HPDE6-E6E7 (cell line): ENCODE results near the gene LEMD2.

ENCODE experiments used
- DNase-seq: peaks from one replicate; pipeline ENCODE4 v3.0.0; 2011; ENCODE audit warnings: missing footprints; ENCODE audit errors: extremely low spot score

Gene LEMD2

DNA sequence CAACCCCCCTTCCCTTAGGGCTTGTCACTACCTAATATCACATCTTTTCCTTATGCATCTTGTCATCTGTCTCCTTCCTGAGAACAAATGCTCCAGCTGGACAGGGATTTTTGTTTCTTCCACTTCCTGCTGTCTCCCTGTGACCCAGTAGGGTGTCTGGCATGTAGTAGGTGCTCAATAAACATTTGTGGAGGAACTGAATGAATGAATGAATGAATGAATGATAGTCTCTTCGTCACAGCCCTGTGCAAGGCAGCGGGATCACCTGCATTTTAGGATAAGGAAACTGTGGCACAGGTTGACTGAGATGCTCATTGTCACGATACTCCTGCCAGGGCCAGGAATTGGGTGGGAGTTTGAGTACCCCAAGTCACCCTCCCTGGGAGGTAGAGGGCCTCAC is 14.2 kb downstream of the LEMD2 start:
- DNase-seq = no peak

DNA sequence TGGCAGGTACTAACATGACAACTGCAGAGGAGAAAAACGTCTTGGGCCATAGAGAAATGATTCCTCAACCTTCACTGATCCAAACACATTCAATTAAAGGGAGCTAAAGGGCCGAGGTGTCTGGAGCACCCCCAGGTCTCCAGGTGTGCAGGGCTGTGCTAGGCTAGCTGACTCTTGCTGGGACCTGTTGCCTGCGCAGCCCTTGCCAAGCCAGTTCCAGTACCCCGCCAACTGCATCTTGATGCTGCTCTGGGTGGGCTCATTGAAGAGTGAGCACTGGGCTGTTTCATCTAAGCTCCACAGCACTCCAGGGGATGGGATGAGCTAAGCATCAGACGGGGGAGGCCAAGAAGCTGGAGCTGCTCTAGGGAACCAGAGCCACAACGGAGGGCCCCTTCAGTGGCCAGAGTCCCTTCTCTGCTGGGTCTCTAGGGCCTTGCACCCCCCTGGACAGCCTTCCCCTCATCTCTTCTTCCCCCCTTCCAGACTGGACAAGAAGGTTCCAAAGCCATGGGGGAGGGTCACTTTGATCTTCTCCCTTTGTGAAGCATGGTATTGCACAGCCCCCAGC is 15.9 kb downstream of the LEMD2 start:
- DNase-seq = peak; percentile 13

DNA sequence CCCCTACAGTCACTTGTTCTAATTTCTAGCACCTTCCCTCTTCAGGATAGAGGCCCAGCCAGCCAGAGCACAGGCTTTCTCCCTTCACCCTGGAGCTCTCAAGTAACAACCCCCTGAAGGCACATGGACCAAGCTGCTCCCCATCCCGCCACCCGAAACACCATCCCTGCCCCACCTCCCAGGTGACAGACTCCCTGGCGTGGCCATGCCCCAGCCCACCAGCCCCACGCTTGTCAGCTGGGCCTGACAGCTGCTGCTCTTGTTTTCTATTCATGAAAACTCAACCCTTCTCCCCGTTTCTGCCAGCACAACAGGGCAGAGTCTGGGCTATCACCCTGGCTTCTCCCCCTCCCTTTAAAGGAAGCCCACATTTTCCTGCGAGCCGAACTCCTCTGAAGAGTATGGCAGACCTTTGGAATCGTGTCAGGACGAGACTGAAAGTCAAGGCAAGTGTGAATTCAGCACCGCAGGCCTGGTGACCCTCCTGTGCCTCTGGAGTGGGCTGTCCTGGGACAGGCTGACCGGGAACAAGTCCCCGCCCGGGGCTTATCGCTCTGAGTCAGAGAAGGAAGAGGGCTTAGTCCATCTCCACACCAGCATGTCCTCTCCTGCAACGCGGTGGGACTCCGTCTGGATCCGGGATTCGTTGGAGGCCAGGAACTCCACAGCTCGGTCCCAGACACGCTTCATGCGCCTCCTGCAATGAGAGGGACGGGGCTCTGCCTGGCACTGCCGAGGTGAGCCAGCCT is 16.7 kb downstream of the LEMD2 start:
- peak; percentile 37 for DNase-seq

DNA sequence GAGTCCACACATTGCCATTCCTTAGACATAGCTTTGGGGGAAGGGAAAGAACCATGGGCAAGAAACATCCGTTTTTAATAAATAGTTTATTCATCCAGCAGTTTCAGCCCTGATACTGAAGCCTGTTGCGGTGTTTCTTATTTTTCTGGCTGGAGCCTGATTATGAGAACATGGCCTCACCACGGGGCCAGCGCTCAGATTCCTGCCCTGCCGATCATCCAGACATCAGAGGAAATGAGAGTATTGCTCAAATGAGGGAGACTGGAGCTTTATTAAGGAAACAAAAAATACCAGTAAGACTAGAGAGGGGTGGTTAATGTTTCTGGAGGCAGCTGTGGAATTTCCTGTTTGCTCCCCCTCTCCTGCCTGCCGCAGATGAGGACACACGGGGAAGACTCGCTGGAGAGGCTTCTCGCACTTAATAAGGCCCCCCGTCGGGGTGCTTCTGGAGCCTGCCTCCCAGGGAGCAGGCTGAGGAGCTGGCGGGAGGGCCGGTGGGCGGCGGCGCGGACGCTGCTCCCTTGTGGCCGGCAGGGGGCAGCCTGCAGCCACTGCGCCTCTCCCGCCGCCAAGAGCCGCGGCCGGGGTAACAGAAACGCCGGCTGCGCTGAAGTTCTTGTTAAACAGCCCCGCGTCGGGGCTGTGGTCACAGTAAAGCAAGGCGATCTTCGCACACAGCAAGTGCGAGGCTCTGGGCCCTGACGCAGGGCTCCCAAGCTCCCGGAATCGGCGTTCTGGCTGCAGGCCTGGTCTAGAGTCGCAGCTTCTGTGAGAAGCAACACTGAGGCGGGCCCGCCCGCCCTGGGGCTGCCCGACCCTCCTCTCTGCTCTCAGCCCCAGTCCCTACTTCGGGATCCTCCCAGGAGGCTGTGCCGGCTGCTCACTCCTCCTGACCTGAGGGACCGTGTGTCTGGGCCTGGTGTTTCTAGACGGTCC is 17.5 kb downstream of the LEMD2 start:
- DNase-seq = peak; percentile 69

DNA sequence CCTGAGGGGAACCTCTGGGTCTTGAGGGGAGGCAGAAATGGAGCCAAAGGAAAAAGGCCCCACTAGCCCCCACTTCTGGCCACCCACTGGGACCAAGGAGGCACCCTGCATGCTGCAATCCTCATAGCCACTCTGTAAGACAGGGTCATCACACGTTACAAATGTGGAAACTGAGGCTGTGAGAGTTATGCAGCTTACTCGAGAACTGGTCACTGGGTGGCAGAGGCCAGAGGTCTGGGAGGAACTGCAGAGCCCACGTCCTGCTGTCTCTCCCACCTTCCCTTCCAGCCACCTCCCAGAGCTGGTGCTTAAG is 18.1 kb downstream of the LEMD2 start:
- DNase-seq = no peak

DNA sequence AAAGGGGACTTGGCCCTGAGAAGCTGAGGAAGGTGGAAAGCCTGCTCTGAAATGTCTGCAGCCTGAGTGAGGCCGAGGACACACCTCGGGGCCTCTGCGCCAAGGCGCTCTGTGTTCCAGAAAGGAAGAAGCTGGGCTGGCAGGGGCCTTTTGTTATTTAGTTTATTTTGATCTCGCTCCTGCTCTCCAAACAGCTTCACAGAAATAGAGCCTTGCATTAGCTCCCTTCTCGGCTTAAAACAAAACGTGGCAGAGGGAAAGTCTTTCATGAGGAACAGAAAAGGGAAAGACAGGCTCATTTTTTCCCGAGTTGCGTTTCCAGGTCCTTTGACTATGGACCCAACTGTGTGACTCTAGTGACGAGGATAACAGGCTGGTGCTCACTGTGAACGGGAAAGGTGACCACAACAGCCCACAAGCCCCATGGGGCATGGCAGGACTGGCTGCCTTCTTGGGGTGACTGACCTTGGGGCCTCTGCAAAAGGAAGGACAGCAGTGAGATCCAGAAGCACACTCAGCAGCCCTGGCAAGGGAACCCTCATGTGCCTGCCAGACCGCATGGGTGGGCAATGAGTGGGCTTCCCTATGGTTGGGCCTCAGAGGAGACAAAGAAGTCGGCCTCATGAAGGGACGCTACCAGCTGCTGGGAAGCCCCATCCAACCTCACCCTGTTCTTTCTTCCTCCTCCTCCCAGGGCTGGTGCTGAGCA is 18.7 kb downstream of the LEMD2 start:
- DNase-seq = no peak

DNA sequence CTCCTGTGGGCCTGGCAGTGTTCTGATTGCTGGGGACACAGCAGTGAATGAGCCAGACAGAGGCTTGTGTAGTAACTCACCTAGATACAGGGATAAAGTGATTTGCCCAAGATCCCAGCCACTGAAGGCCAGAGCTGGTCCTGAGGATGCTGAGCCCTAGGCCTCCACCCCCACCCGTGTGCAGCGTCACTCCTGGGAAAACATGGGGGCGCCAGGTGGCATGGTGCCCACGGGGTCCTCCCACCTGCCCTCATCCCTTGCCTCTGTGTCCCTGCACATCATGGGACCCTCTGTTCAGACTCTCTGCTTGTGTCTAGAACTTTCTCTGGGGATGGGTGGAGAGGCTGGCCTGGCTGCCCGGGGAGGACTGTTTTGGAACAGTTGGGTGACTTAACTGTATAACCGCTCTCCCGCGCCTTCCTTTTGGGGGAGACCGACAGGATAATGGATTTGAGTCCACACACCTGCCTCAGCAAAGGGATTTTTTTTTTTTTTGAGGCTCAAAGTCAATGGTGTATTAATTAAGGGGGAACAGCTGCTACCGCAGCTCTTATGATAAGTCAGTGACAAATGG is 19.6 kb downstream of the LEMD2 start:
- DNase-seq = no peak

DNA sequence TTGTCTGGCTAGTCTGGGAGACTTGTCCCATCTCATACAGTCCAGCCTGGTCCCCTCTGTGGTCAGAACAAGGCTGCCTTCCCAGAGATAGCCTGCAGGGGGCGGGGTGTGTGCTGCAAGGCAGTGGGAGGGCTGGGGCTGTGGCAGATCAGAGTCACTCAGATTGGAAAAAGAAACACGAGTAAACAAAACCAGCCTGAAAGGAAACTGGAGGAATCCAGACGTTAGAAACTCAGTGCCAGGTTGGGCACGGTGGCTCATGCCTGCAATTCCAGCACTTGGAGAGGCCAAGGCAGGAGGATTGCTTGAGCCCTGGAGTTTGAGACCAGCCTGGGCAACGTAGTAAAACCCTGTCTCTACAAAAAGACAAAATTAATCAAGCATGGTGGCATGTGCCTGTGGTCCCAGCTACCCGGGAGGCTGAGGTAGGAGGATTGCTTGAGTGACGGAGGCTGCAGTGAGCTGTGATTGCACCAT is 20.2 kb downstream of the LEMD2 start:
- DNase-seq = peak; percentile 63

DNA sequence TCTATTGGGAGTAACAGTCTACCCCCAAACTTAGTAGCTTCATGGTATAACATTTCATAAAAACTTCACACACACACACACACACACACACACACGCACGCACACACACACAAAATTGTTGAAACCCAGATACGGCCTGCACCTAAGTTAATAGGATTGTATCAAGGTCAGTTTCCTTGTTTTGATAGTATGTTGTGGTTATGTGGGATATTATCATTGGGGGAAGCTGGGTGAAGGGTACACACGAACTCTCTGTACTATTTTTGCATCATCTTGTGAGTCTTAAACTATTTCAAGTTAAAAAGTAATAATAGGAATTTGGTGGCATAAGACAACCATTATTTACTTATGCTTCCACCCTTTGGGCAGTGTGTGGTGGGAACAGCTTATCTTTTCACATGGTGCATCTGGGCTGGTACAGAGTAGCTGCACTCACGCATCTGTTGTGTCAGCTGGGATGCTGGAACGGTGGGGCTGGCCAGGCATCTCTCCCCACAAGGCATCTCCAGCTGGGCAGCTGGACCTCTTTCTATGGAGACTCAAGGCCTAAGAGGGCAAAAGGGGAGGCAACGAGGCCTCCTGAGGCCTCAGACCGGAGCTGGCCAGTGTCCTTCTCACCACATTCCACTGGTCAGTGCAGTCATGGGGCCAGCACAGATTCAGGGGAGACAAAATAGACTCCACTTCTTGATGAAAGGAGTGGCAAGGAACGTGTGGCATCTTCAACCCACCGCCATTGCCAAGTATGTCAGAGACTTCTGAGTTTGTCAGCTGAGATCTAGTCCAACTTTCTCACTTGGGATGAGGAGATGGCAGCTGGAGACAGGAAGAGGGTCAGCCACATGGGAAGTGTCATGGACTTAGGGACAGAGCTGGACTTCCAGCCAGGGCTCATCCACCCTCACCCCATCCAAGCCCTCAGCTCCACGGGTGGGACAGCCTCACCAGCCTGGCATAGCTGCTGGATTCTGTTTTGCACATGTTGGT is 21.7 kb downstream of the LEMD2 start:
- DNase-seq = no peak

DNA sequence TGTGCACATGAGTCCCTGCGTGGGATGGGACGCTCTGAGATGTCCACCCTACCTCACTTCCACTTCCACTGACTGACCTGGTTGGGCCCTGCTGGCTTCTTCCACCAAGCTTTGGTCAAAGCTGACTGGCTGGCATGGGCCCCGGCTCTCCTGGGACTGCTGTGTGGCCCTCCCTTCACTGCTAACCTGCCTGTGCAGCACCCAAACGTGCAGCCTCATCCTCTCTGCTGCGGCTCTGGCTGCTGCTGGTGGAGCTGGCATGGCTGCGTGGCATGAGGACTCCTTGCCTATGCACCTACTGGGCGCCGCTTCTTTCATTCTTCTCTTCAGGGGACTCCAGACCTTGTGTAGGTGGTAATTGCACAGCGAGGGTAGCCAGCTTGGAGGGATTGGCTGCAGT is 23.6 kb downstream of the LEMD2 start:
- DNase-seq = no peak

DNA sequence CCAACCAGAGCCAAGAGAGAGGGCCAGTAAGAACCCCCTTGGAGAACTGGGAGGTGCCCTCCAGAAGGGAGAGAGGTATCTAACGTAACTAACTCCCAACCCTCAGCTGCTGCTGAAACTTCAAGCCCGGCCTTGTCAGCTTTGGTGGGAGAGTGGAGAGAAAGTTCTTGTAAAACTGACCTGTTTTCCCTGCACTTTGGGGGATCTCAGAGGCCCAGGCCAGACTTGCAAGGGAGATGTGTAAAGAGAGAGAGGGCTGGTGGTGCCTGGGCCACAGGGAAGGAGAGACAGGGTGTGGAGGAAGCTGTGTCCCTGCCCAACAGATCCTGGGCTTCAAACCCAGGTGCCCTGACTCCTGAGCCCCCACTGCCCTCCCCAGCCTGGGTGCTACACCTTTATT is 24.9 kb downstream of the LEMD2 start:
- DNase-seq = no peak

DNA sequence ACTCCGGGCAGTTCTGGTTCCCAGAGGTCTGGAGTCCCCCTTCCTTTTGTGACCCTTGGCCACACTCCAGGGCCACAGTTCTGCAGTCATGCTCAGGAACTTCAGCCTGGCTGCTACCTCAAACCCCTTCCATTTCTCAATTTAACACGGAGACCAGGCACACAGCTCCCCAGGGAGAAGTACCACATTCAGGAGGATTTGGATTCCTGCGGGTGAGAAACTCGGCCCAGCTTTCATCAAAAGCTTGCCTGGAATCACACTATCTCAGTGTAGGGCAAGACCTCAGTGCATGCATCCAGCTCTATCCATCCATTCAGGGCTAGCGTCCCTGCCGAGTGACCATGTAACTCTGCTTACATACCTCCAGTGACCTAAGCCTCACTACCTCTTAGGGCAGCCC is 25.4 kb downstream of the LEMD2 start:
- DNase-seq = no peak

DNA sequence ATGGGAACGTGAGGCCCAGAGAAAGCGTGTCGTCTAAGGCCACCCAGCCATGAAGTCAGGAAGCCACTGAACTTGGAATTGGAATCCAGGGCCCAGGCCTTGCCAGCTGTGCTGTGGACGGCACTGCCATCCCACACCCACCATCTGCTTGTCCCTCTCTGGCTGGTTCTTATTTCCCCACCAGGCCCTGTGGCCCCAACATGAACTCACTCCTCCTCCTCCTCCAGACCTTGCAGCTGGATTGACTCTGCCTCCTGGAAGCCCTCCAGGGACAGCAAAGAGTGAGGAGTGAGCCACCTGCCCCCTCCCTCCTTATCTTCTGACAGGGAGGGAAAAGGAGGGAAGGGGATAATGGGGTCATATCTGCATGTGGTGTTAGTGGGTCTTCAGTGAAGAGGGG is 26.2 kb downstream of the LEMD2 start:
- no peak for DNase-seq

DNA sequence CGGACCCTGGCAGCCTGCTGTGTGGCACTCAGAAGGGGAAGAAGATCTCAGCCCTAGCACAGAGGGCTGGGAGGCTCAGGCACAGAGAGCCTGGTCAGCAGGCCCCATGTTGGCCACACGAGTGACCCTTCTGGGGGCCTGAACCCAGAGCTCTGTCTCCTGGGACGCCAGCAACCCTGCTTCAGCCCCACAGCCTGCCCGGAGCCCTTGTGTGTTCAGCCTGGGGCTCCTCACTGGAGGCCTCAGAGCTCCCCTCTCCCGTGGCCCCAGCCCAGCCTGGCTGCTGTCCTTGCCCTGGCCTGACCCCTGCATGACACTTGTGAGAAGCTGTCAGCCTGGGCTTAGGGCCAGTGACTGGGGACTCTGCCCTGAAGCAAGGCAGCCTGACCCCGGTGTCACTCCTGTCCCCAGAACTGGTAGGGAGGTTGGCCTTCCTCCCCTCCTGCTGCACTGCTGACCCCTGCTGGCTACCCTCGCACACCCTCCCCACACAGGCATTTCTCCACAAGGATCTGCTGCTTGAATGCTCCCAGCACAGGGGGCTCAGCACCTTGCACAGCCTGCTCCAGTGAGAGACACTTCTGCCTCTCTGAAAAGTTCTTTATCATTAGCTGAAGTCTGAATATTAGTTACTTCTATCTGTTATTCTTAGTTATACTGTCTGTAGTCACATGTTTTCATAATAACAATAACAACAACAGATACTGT is 26.9 kb downstream of the LEMD2 start:
- DNase-seq = peak; percentile 54

DNA sequence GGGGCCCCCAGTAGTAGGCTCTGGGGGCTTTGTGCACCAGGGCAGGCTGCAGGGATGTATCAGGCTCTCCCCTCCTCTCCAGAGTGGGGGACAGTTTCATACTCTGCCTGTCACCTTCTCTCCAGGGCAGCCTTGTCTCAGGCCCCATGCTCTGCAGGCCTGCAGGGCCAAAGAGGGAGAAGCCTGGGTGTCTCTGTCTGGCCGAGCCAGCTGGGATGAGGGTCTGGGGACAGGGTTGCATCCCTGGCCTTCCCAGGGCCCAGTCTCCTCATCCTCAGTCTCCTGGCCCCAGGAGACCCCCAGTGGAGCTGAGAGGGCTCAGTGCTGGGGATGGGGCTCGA is 27.4 kb downstream of the LEMD2 start:
- no peak for DNase-seq

DNA sequence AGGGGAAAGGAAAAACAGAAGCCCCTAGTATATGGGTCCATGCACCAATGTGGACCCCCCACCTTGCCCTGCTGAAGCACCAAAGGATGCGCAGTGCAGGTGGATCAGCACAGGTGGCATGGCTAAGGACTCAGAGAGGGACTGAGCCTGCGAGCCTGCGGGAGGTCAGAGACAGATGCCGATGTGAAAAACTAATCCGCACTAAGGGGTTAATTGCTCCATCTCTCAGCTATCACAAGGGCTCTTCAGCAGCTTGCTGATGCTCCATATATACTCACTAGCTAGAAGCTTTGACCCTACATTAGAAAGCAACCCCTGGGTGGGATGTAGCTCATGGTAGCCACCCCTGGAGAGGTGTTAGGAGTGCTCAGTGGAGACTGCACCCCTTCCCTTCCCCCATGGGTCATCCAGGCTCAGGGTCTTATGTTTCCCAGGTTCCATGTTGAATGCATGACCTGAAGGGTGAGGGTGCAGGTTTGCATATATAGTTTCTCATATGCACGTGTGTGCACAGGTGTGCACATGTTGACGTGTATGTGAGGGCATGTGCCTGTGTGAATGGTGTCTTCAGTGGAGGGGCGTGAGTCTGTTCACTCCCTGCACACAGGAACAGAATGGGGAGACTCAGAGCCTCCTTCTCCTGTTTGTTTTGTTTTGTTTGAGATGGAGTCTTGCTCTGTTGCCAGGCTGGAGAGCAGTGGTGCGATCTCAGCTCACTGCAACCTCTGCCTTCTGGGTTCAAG is 28.9 kb downstream of the LEMD2 start:
- DNase-seq = no peak

DNA sequence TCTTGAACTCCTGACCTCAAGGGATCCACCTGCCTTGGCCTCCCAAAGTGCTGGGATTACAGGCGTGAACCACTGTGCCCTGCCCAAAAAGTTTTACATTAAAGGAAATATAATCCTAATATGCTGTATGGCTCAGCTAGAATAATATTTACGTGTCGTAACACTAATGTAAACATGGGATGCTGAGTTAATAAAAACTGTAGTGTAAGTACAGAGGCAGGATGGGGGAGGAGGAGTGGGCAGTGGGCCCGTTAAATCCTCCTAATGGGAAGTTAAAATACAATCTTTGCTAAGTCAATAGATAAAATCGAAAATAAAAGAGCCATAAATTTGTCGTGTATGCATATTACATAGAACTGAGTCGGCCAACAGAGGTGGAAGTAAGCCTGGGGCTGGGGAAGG is 30.1 kb downstream of the LEMD2 start:
- no peak for DNase-seq

DNA sequence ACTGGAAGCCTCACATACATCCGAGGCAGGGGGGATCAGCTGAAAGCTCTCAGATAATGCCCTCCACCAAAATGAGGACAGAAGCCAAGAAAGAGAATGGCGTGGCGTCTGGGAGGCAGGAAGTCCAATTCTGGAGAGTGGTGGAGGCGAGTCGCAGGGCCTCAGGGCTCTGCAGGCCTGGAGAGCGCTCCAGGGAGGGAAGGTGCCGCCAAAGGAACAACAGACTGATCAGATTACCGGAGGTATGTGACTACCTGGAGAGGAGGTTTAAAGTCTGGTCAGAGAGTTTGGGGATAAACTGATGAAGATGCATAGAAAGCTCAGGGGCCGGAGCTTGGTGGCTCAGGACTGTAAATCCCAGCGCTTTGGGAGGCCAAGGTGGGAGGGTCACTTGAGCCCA is 31.0 kb downstream of the LEMD2 start:
- DNase-seq = no peak

DNA sequence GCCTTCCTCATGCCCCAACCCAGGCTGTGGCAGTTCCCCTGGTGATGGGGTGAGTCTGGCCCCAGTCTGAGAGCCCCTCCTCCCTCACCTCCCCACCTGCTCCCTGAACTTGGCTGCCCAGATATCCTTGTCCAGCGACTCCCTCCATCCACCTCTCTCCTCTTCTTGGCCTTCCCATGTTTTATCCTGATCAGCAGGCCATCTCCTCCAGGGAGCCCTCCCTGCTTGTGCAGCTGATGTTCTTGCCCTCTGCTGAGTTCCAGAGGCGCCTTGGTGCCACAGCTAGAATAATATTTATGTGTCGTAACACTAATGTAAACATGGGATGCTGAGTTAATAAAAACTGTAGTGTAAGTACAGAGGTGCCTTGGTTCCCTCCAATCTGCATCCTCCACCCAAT is 31.8 kb downstream of the LEMD2 start:
- DNase-seq = no peak
